Liver (tissue), 9 donors: ENCODE data around the gene PDE9A. TPM values are rescaled to one million over a fixed set of nuclear protein-coding genes. Genes with fewer than 3 reads are reported as not detected.
A peak's percentile ranks its signal among the peaks of the same experiment; 100 is the strongest.

Experiments
- DNase-seq: peaks from one replicate; pipeline ENCODE4 v3.0.0-alpha.2; 2017; ENCODE audit warnings: low spot score
- H3K27ac ChIP-seq, 2 donors: one replicate each; pipeline ENCODE4 v1.7.0; 2013; ENCODE audit warnings: inconsistent platforms in 2 of 2, low read length in 2 of 2, control low read depth in 1 of 2, low read depth in 1 of 2, mild to moderate bottlenecking in 1 of 2
- H3K27me3 ChIP-seq, 4 donors: one replicate each; pipeline versions ENCODE4 v1.6.1 to v1.7.0; 2013; ENCODE audit warnings: low read length in 3 of 4, inconsistent platforms in 1 of 4, mild to moderate bottlenecking in 1 of 4, moderate library complexity in 1 of 4; ENCODE audit not compliant: control insufficient read depth in 4 of 4, insufficient read depth in 4 of 4
- H3K36me3 ChIP-seq, 4 donors: one replicate each; pipeline versions ENCODE4 v1.6.1 to v1.7.0; 2013; ENCODE audit warnings: low read length in 3 of 4, mild to moderate bottlenecking in 3 of 4, low read depth in 1 of 4, moderate library complexity in 1 of 4; ENCODE audit not compliant: control insufficient read depth in 4 of 4, insufficient read depth in 3 of 4
- H3K4me1 ChIP-seq, 4 donors: one replicate each; pipeline versions ENCODE4 v1.6.1 to v1.7.0; 2013; ENCODE audit warnings: low read length in 3 of 4, mild to moderate bottlenecking in 3 of 4, moderate library complexity in 1 of 4; ENCODE audit not compliant: control insufficient read depth in 4 of 4, insufficient read depth in 4 of 4
- H3K4me3 ChIP-seq, 3 donors: one replicate each; pipeline versions ENCODE4 v1.6.1 to v1.7.0; 2013; ENCODE audit warnings: low read length in 3 of 3, control low read depth in 1 of 3, low read depth in 1 of 3, mild to moderate bottlenecking in 1 of 3
- H3K9ac ChIP-seq, 2 donors: one replicate each; pipeline ENCODE4 v1.7.0; 2013; ENCODE audit warnings: low read length in 2 of 2, mild to moderate bottlenecking in 2 of 2, moderate library complexity in 2 of 2, control low read depth in 1 of 2, low read depth in 1 of 2
- H3K9me3 ChIP-seq, 4 donors: one replicate each; pipeline versions ENCODE4 v1.6.1 to v1.7.0; 2013; ENCODE audit warnings: low read length in 3 of 4; ENCODE audit not compliant: control insufficient read depth in 4 of 4
- EGR1 ChIP-seq, 2 donors: IDR thresholded peaks; 2 replicates each; pipeline ENCODE4 v1.6.1; 2016 to 2018; ENCODE audit warnings: antibody characterized with exemption in 2 of 2, low read depth in 2 of 2
- FOXA1 ChIP-seq: IDR thresholded peaks from 2 replicates; pipeline ENCODE4 v1.6.1; 2016; ENCODE audit warnings: antibody characterized with exemption
- FOXA2 ChIP-seq: IDR thresholded peaks from 2 replicates; pipeline ENCODE4 v1.6.1; 2016; ENCODE audit warnings: antibody characterized with exemption
- GABPA ChIP-seq, 2 donors: IDR thresholded peaks in 1 of 2; conservative IDR thresholded peaks in 1 of 2; 2 replicates each; pipeline ENCODE4 v1.6.1; 2016; ENCODE audit warnings: antibody characterized with exemption in 2 of 2, mild to moderate bottlenecking in 1 of 2, moderate library complexity in 1 of 2
- HNF4A ChIP-seq, 2 donors: conservative IDR thresholded peaks; 2 replicates each; pipeline ENCODE4 v1.6.1; 2016; ENCODE audit warnings: antibody characterized with exemption in 2 of 2, mild to moderate bottlenecking in 2 of 2
- HNF4G ChIP-seq: IDR thresholded peaks from 2 replicates; pipeline ENCODE4 v1.6.1; 2016; ENCODE audit warnings: antibody characterized with exemption
- JUND ChIP-seq, 2 donors: IDR thresholded peaks; 2 replicates each; pipeline ENCODE4 v1.6.1; 2016; ENCODE audit warnings: antibody characterized with exemption in 2 of 2
- MAX ChIP-seq: IDR thresholded peaks from 2 replicates; pipeline ENCODE4 v1.6.1; 2016; ENCODE audit warnings: antibody characterized with exemption
- NR2F2 ChIP-seq: IDR thresholded peaks from 2 replicates; pipeline ENCODE4 v1.6.1; 2016; ENCODE audit warnings: antibody characterized with exemption
- RAD21 ChIP-seq, 2 donors: IDR thresholded peaks; 2 replicates each; pipeline ENCODE4 v1.6.1; 2016; ENCODE audit warnings: antibody characterized with exemption in 2 of 2, mild to moderate bottlenecking in 2 of 2
- REST ChIP-seq: IDR thresholded peaks from 2 replicates; pipeline ENCODE4 v1.6.1; 2016; ENCODE audit warnings: antibody characterized with exemption, mild to moderate bottlenecking
- RXRA ChIP-seq, 2 donors: IDR thresholded peaks; 2 replicates each; pipeline ENCODE4 v1.6.1; 2017 to 2018; ENCODE audit warnings: antibody characterized with exemption in 2 of 2, mild to moderate bottlenecking in 1 of 2
- SP1 ChIP-seq: IDR thresholded peaks from 2 replicates; pipeline ENCODE4 v1.6.1; 2018; ENCODE audit warnings: antibody characterized with exemption, mild to moderate bottlenecking
- TAF1 ChIP-seq: conservative IDR thresholded peaks from 2 replicates; pipeline ENCODE4 v1.6.1; 2016; ENCODE audit warnings: antibody characterized with exemption, mild to moderate bottlenecking
- YY1 ChIP-seq: IDR thresholded peaks from 2 replicates; pipeline ENCODE4 v1.6.1; 2016; ENCODE audit warnings: antibody characterized with exemption, mild to moderate bottlenecking
- ZBTB33 ChIP-seq: IDR thresholded peaks from 2 replicates; pipeline ENCODE4 v1.6.1; 2016; ENCODE audit warnings: antibody characterized with exemption
- WGBS: extraction: QIAGEN DNeasy Blood & Tissue Kit; methylation state at CpG from one replicate; pipeline ENCODE4 v1.1.7; 2013; 5-methylcytosine and 5-hydroxymethylcytosine counted together
- polyA plus RNA-seq, 2 donors: library from polyadenylated mRNA; stranded (reverse) in 1 of 2; unstranded in 1 of 2; fragments of 200-250 nt in 1 of 2; fragments of >200 nt in 1 of 2; fragmentation: Nextera tagmentation in 1 of 2; extraction: Ambion mirVana in 1 of 2; gene quantifications; one replicate each; pipeline versions ENCODE4 v1.2.1 to v1.2.3, GENCODE V29; 2013 to 2015
- total RNA-seq, 2 donors: library from RNA; depleted of rRNA; stranded (reverse); fragments of >200 nt; gene quantifications; one replicate each; pipeline ENCODE4 v1.2.3, GENCODE V29; 2014
- TF ChIP-seq, protein P1 (sequence below): fragments of 150-350 bp; IDR thresholded peaks from 2 replicates; pipeline ENCODE4 v1.5.1; 2017; ENCODE audit warnings: improper control_type of control experiment, low read depth, low read length; ENCODE audit not compliant: missing input control
- TF ChIP-seq, protein P2 (sequence below): IDR thresholded peaks from 2 replicates; pipeline ENCODE4 v1.6.1; 2016; ENCODE audit warnings: antibody characterized with exemption
- donor health status: healthy.
- donor health status: healthy.
- donor health status: healthy.
- donor health status: healthy.
- donor health status: healthy.

PDE9A gene
- total and polyA plus RNA-seq, 4 donors: 1.5 to 4.2 (median 2.7) TPM

DNA sequence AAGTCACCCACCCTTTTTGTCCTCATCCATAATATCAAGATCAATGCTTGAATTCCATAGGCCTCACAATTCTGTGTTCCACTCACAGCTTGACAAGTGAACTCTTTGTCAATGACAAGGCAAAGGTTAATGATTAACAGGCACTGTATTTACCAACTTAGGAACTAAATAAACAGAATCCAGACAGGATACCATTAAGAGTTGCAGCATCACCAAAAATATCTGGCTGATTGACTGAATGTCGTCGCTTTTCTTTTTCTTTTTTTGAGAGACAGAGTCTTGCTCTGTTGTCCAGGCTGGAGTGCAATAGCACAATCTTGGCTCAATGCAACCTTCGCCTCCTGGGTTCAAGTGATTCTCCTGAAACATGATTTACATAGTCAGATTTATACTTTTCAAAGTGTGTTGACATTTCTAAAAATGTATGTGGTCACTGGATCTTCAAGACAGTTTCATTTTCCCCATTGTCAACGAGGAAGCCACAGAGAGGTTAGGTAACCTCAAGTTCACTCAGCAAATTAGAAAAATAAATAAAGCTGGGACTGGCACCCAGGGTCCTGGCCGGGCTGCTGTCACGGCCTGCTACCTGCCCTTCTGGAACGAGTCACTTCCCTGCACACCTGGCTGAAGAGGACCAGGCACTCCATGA, 81.0 kb downstream of the PDE9A start:
- H3K9me3 ChIP-seq: no peaks in the 10 kb centered on the region
- no peak overlapping the region for H3K4me3 ChIP-seq
- no peaks in the 10 kb centered on the region for H3K36me3 ChIP-seq
- no peak for DNase-seq
- TF ChIP-seq NR2F2 (no peak), MAX (peak; percentile 26), HNF4A (conservative IDR thresholded peaks at IDR 0.05) (peak; percentile 54 to 59), EGR1 (IDR thresholded peaks at IDR 0.05; ENCODE audit: low read depth in 2 of 2) (no peak), ZBTB33 (peak; percentile 36), FOXA2 (peak; percentile 93), RAD21 (IDR thresholded peaks at IDR 0.05) (peak in 1 of 2 donors; percentile 4), HNF4G (no peak), GABPA (IDR thresholded peaks at IDR 0.05 in 1 of 2, conservative IDR thresholded peaks at IDR 0.05 in 1 of 2) (peak in 1 of 2 donors; percentile 20), FOXA1 (peak; percentile 93), RXRA (IDR thresholded peaks at IDR 0.05) (peak; percentile 39 to 77), YY1 (peak; percentile 40), JUND (IDR thresholded peaks at IDR 0.05) (peak in 1 of 2 donors; percentile 76), TAF1 (no peak), REST (no peak), SP1 (peak; percentile 88)
- TF ChIP-seq, protein P1, sequence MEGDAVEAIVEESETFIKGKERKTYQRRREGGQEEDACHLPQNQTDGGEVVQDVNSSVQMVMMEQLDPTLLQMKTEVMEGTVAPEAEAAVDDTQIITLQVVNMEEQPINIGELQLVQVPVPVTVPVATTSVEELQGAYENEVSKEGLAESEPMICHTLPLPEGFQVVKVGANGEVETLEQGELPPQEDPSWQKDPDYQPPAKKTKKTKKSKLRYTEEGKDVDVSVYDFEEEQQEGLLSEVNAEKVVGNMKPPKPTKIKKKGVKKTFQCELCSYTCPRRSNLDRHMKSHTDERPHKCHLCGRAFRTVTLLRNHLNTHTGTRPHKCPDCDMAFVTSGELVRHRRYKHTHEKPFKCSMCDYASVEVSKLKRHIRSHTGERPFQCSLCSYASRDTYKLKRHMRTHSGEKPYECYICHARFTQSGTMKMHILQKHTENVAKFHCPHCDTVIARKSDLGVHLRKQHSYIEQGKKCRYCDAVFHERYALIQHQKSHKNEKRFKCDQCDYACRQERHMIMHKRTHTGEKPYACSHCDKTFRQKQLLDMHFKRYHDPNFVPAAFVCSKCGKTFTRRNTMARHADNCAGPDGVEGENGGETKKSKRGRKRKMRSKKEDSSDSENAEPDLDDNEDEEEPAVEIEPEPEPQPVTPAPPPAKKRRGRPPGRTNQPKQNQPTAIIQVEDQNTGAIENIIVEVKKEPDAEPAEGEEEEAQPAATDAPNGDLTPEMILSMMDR: no peak
- TF ChIP-seq, protein P2, sequence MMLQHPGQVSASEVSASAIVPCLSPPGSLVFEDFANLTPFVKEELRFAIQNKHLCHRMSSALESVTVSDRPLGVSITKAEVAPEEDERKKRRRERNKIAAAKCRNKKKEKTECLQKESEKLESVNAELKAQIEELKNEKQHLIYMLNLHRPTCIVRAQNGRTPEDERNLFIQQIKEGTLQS: peak; percentile 86
- H3K27me3 ChIP-seq: no peaks in the 10 kb centered on the region
- H3K4me1 ChIP-seq: peaks cover 32 to 63% (median 52%) of the 10 kb centered on the region in 4 donors
- WGBS: 28% methylated on average over 7 of the region's 7 CpGs
- H3K9ac ChIP-seq: no peak overlapping the region
- peak overlapping the region; percentile 75 to 78 for H3K27ac ChIP-seq
